GM21515 (cell line): ENCODE results near the gene COL25A1.

Source experiments
- ATAC-seq: cut with Tn5 transposase; IDR thresholded peaks from one replicate; pipeline ENCODE4 v1.9.1; 2021; ENCODE audit not compliant: unreplicated experiment

COL25A1 gene

GRCh38 chr4:108786351-108786750 lies 516.1 kb downstream of the COL25A1 start:
- no peak for ATAC-seq

GRCh38 chr4:108783665-108784463 lies 518.6 kb downstream of the COL25A1 start:
- ATAC-seq, result no peak

- no peak for ATAC-seq
Observed at GRCh38 chr4:108779958-108780357, 522.5 kb downstream of the COL25A1 start.

- ATAC-seq, result no peak
Observed at GRCh38 chr4:108777388-108777787, 525.1 kb downstream of the COL25A1 start.

GRCh38 chr4:108775921-108776320 lies 526.5 kb downstream of the COL25A1 start:
- no peak for ATAC-seq

DNA sequence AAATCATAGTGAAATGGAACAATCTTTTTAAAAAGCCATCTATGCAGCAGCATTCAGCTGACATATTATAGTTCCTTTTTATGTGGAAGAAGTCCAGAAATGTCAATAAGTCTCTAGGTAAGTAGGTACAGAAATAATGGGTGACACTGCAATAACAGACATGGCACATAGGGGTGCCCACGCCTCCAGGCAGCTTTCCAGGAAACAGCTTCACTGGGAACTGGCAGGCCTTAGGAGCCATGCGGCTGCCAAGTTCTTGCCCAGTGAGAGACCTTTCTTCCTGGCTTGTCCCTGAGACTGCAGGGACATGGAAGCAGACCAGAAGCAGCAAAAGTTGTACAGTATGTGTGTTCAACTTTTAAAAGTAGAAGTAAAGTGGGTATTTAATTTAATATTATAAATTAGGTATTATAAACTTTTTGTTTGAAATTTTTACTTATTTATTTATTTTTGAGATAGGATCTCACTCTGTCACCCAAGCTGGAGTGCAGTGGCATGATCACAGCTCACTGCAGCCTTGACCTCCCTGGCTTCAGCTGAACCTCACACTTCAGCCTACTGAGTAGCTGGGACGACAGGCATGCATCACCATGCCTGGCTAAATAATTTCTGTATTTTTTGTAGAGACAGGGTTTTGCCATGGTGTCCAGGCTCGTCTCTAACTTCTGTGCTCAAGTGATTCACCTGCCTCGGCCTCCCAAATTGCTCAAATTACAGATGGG lies 527.5 kb downstream of the COL25A1 start:
- ATAC-seq, result no peak

GRCh38 chr4:108772402-108772801 lies 530.1 kb downstream of the COL25A1 start:
- ATAC-seq, result no peak

- no peak for ATAC-seq
Observed at GRCh38 chr4:108766058-108766457, 536.4 kb downstream of the COL25A1 start.

- no peak for ATAC-seq
Observed at GRCh38 chr4:108763986-108764385, 538.5 kb downstream of the COL25A1 start.

DNA sequence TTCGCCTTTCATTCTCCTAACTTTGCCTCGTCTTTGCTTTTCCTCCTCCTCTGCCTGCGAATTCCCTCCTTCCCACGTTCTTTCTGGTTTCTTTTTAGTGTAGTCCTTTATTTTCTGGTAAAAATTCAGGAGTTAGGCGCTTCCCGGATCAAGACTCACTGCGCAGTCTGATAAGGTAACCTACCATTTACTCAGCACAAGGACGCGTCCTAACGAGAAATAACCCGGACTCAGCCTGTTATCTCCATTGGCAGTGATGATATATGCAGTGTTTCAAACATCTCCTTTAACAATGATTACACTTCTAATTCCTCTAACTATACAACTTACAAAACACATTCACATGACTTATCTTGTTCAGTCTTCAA lies 539.2 kb downstream of the COL25A1 start:
- no peak for ATAC-seq

DNA sequence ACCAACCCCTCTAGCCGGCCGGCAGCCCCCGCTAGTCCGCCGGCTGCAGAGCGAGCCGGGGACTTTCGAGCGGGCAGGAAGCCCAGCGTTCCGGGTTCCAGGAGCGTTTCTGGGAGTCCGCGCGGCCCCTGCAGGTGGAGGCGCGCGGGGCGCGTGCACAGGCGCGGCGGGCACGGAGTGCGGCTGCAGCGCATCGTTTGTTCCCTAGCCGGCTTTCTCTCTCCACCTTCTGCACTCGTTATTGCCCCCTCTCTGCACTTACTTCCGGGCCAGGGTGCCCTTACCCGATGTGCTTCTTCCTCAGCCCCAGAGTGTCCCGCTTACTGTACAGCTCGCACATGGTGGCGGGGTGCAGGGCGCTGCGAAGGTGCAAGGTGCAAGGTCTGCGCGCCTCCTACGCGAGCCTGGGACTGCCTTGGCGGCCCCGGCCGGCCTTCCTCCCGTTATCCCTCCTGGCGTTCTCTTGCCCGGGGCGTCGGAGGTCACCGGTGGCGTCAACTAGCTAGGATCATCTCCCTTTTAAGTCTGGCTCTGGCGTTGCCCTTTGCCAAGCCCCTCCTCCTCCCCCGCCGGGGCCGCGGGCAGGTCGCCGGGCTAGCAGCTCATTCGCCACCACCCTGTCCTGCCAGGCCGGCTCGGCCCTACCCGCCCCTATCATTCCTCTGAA lies 539.8 kb downstream of the COL25A1 start, which contains the start of gene ETNPPL:
Gene ETNPPL (minus strand): TSS at position 495 of the 667 bp plus-strand sequence. CDS start 155 bp downstream, at position 340.
- no peak for ATAC-seq
